ENCODE results near the gene FGFRL1.
A peak's percentile ranks its signal among the peaks of the same experiment; 100 is the strongest.

The FGFRL1 gene

DNA sequence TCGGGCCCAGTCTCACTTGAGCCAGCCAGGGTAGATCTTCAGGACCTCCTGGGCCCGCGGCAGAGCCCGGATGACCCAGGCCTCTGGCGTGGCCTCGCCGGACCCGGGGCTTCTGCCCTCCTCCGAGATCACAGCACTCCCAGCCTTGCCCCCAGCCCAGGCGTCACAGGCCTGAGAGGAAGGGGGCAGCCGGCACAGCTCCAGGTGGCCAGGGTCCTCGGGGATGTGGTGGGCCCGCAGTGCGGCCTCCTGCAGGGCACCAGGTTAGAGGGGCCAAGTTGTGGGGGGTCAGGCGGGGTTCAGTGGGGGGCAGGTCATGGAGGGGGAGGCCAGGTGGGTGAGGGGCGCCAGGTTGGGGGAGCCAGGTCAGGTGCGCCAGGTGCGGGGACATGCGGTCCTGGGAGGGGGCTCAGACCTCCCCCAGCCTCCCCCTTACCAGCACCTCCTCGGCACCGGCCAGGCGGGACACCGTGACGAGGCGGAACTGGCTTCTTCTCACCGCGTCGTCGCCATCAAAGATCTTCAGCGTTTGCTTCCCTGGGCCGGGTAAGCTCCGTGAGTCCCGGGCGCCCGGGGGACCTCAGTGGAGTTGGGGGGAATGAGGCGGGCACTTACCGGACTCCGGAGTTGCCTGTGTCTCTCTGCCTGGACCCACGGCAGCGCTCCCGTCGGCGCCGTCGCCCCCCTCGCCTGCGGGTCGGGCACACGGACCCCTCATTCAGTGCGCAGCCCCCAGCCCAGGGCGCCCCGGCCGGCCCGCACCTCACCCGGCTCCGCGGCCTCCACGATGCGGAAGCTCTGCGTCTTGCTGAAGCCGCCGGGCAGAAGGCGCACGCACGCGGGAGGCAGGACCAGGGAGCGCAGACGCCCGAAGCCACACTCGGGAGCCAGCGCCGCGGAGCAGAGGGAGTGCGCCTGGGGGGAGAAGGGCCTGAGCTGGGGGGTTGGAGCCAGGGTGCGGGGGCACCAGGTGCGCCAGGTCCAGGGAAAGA lies 44.0 kb upstream of the FGFRL1 start:
- Histone ChIP-seq H3K36me3 (ENCODE audit: control insufficient read depth, insufficient read depth, low read length) (peaks cover 5% of the 10 kb centered on the region; the same call in 1 of the 2 replicates), H3K9me3 (ENCODE audit: control insufficient read depth, insufficient read depth, low read length) (no peaks in the 10 kb centered on the region), H3K4me1 (ENCODE audit: control insufficient read depth, insufficient read depth, low read length) (peaks cover 3% of the 10 kb centered on the region), H3K27me3 (ENCODE audit: control insufficient read depth, insufficient read depth, low read length) (no peaks in the 10 kb centered on the region; the same call in 1 of the 2 replicates), H3K27ac (ENCODE audit: low read length) (no peak overlapping the region), H3K4me3 (ENCODE audit: low read length) (peak overlapping the region; percentile 9; the same call in 1 of the 2 replicates)
- no peak for DNase-seq (ENCODE audit: low read depth, low spot score)
- no CpG with 5 or more reads among the region's 76 CpGs for WGBS (ENCODE audit: insufficient coverage, insufficient read length)

DNA sequence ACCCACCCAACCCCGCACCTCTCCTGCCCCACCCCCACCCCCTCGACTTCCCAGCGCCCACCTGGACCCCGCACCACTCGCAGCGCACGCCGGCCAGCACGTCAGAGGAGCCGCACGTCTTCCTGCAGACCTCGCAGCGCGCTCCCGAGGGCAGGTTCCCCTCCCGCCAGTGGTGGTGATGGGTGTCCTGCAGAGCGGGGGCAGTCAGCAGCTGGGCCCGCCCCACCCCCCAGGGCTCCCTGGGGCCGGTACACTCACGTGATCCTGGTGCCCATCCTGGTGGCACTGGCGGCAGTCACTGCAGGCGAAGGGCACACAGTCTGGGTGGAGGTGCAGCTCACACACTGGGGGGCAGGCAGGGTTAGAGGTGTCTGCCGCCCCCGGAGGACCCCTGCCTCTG lies 43.2 kb upstream of the FGFRL1 start:
- H3K4me3 ChIP-seq (ENCODE audit: low read length) = no peak overlapping the region; the same call in 1 of the 2 replicates
- peaks cover 4% of the 10 kb centered on the region; the same call in 1 of the 2 replicates for H3K36me3 ChIP-seq (ENCODE audit: control insufficient read depth, insufficient read depth, low read length)
- no CpG with 5 or more reads among the region's 24 CpGs for WGBS (ENCODE audit: insufficient coverage, insufficient read length)
- no peak for DNase-seq (ENCODE audit: low read depth, low spot score)
- no peaks in the 10 kb centered on the region for H3K9me3 ChIP-seq (ENCODE audit: control insufficient read depth, insufficient read depth, low read length)
- no peak overlapping the region for H3K27ac ChIP-seq (ENCODE audit: low read length)
- H3K4me1 ChIP-seq (ENCODE audit: control insufficient read depth, insufficient read depth, low read length) = peaks cover 3% of the 10 kb centered on the region
- H3K27me3 ChIP-seq (ENCODE audit: control insufficient read depth, insufficient read depth, low read length) = no peaks in the 10 kb centered on the region; the same call in 1 of the 2 replicates

DNA sequence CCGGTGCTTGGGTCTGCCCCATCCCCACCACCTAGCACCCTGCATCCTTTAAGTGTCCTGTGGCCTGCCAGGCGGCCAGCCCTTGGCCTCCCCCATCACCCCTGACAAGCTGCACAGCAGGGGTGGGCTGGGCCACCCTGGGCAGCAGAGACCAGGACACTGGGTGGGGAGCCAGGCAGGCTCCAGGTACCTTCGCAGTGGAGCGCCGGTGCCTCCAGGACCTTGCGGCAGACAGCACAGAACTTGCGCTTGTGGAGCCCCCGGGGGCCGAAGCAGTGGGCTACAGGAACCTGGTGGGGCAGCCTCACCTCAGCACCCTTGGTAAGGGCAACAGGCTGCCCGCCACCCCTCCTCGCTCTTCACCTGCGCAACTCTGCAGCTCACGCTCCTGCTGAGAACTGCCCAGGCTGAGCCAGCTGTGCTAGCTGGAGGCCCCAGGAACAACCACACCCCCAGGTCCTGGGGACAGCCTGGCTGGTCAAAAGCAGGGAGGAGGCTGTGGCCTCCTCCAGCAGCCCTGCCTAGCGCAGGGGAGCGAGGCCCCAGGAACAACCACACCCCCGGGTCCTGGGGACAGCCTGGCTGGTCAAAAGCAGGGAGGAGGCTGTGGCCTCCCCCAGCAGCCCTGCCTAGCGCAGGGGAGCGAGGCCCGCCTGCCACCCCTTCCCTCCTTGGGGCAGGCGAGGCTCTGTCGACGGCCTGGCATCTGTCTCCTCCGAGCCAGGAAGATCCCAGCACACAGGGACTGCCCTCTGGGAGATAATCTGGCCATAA lies 42.6 kb upstream of the FGFRL1 start:
- H3K36me3 ChIP-seq (ENCODE audit: control insufficient read depth, insufficient read depth, low read length) = 0 out of 2 replicates have a peak, but pooled peaks cover 3% of the 10 kb centered on the region
- no peak overlapping the region for H3K4me3 ChIP-seq (ENCODE audit: low read length)
- H3K27ac ChIP-seq (ENCODE audit: low read length) = no peak overlapping the region
- no peaks in the 10 kb centered on the region; the same call in 1 of the 2 replicates for H3K27me3 ChIP-seq (ENCODE audit: control insufficient read depth, insufficient read depth, low read length)
- DNase-seq (ENCODE audit: low read depth, low spot score) = no peak
- H3K4me1 ChIP-seq (ENCODE audit: control insufficient read depth, insufficient read depth, low read length) = peaks cover 3% of the 10 kb centered on the region
- no CpG with 5 or more reads among the region's 23 CpGs for WGBS (ENCODE audit: insufficient coverage, insufficient read length)
- H3K9me3 ChIP-seq (ENCODE audit: control insufficient read depth, insufficient read depth, low read length) = no peaks in the 10 kb centered on the region

DNA sequence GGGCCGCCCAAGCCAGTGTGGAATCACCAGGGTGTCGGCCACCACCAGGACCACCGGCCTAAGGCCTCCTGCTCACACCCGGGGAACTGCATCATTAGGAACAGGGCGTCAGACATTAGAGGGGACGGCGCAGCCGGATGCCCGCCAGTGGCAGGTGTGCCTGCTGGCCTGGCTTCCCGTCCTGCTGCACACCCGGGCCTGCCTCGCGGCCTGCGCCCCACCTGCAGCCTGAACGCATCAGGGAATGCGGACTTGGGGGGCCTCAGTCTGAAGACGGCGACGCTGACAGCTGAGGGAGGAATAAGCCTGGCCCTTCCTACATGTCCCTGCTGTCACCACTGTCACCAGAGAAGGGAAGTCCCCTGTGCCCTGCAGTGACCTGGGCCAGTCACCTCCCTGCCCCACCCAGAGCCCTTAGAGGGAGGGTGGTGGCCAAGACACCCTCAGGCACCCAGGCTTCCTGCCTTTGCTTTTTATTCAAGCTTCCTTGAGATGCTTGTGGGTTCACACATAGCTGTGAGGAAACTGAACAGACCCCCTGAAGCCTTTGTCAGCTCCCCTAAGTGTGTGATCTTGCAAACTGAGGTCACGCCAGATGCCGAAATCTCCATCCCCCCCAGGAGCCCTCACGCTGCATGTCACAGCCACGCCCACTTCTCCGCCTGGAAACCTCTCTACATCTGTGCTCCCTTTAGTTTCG lies 41.2 kb upstream of the FGFRL1 start:
- WGBS (ENCODE audit: insufficient coverage, insufficient read length) = no CpG with 5 or more reads among the region's 25 CpGs
- H3K36me3 ChIP-seq (ENCODE audit: control insufficient read depth, insufficient read depth, low read length) = 0 out of 2 replicates have a peak, but pooled peaks cover 3% of the 10 kb centered on the region
- H3K27me3 ChIP-seq (ENCODE audit: control insufficient read depth, insufficient read depth, low read length) = no peaks in the 10 kb centered on the region; the same call in 1 of the 2 replicates
- H3K4me3 ChIP-seq (ENCODE audit: low read length) = no peak overlapping the region
- H3K9me3 ChIP-seq (ENCODE audit: control insufficient read depth, insufficient read depth, low read length) = no peaks in the 10 kb centered on the region
- H3K27ac ChIP-seq (ENCODE audit: low read length) = no peak overlapping the region
- no peak for DNase-seq (ENCODE audit: low read depth, low spot score)
- peaks cover 3% of the 10 kb centered on the region for H3K4me1 ChIP-seq (ENCODE audit: control insufficient read depth, insufficient read depth, low read length)

DNA sequence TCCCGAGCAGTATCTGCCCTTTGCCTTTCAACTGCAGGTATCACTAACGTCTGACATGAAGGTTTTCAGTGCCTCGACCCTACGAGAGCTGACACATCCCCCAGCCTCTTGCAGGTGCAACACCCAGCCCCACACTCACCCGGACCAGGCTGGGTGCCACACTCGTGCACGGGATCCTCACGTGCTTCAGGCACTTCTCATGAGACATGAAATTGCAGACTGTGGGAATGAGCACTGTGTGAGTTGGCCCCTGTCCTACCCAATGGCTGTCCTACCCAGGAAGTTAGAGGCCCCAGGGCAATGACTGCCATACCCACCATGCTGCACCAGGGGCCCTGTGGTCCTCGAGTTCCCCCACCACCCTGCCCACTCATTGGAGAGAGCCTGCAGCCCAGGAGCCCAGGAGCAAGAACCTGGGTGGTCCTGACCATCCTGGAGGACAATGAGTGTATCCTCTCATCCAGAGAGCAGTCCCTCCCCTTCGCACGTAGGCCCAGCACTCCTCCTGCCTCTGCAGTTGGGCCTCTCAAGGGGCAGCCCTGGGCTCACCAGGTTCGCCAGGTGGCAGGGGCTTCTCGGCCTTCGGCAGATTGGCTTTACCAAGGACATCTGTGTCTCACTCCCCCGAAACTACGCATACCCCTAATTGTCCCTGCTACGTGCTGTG lies 40.4 kb upstream of the FGFRL1 start:
- Histone ChIP-seq H3K9me3 (ENCODE audit: control insufficient read depth, insufficient read depth, low read length) (no peaks in the 10 kb centered on the region), H3K4me1 (ENCODE audit: control insufficient read depth, insufficient read depth, low read length) (peaks cover 3% of the 10 kb centered on the region), H3K4me3 (ENCODE audit: low read length) (no peak overlapping the region), H3K27me3 (ENCODE audit: control insufficient read depth, insufficient read depth, low read length) (no peaks in the 10 kb centered on the region; the same call in 1 of the 2 replicates), H3K27ac (ENCODE audit: low read length) (no peak overlapping the region), H3K36me3 (ENCODE audit: control insufficient read depth, insufficient read depth, low read length) (0 out of 2 replicates have a peak, but pooled peaks cover 3% of the 10 kb centered on the region)
- no CpG with 5 or more reads among the region's 17 CpGs for WGBS (ENCODE audit: insufficient coverage, insufficient read length)
- DNase-seq (ENCODE audit: low read depth, low spot score) = no peak

DNA sequence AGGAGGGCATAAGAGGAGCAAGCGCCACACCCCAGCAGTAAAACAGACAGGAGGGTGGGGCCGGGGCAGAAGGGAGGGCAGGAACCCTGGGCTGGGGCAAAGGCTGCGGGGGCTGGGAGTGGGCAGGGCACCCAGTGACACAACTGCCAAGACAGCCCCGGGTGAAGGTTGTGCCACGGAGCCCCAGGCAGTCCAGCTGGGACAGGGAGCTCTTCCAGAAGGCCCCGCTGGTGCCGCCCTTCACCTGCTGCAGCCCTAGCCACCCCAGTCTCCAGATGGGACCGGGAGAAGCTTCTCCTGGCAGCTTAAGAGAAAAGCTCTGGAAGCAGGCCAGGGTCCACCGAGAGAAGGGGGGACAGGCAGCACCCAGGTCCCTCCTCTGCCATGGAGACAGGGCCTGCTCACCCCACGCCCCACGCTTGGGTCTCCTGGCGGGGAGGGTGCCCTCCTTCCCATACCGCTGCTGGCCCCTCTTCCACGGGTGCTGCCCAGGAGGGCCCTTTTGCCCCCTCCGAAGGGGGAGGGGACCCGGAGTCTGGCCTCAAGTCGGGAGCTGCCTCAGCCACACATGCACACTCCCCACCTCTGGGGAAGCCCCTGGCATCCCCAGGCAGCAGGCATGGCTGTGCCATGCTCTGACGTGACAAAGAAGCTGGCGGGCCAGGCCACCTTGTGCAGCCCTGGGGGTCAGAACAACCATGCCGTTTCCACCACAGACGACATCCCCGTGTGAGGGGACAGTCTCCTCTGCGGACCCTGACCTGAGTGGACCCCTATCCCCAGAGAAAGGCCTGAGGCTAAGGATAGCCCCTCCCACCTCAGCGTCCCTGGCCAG lies 39.5 kb upstream of the FGFRL1 start:
- Histone ChIP-seq H3K9me3 (ENCODE audit: control insufficient read depth, insufficient read depth, low read length) (no peaks in the 10 kb centered on the region), H3K36me3 (ENCODE audit: control insufficient read depth, insufficient read depth, low read length) (0 out of 2 replicates have a peak, but pooled peaks cover 3% of the 10 kb centered on the region), H3K27ac (ENCODE audit: low read length) (no peak overlapping the region), H3K27me3 (ENCODE audit: control insufficient read depth, insufficient read depth, low read length) (no peaks in the 10 kb centered on the region; the same call in 1 of the 2 replicates), H3K4me3 (ENCODE audit: low read length) (no peak overlapping the region), H3K4me1 (ENCODE audit: control insufficient read depth, insufficient read depth, low read length) (peaks cover 3% of the 10 kb centered on the region)
- no peak for DNase-seq (ENCODE audit: low read depth, low spot score)
- WGBS (ENCODE audit: insufficient coverage, insufficient read length) = no CpG with 5 or more reads among the region's 24 CpGs

DNA sequence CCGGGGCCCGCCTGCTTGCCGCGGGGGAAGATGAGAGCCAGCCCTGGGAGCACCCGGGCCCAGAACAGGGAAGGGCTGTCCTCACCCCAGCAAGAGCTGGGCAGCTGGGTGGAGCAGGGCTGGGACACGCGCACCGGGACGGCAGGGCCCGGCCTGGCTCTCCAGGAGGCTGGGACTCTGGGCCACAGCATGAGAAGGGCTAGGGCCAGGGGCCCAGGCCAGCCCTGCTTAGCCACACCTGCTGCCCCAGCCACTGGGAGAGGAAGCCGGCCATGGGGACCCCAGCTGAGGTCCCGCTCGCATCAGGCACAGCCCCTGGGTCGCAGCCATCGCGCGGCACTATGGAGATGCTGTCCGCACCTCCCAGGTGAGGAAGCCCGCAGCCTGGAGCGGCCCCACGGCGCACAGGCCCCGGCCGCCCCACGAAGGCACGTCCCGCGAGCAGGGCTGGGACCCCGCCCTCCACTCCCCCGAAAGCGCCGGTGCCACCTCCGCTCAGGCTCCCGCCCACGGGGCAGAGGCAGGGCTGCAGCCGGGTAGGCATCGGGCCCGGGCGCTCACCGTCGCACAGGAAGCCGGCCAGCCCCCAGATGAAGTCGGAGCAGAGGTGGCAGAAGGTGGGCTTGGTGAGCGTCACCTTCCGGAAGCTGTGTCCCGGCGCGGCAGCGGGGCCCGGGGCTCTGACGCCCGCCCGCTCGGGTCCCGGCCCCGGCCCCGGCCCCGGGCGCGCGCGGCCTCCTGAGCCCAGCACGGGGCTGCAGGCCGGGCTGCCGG lies 38.6 kb upstream of the FGFRL1 start:
- no peaks in the 10 kb centered on the region for H3K9me3 ChIP-seq (ENCODE audit: control insufficient read depth, insufficient read depth, low read length)
- no CpG with 5 or more reads among the region's 65 CpGs for WGBS (ENCODE audit: insufficient coverage, insufficient read length)
- H3K36me3 ChIP-seq (ENCODE audit: control insufficient read depth, insufficient read depth, low read length) = 0 out of 2 replicates have a peak, but pooled peaks cover 3% of the 10 kb centered on the region
- no peak for DNase-seq (ENCODE audit: low read depth, low spot score)
- no peak overlapping the region for H3K27ac ChIP-seq (ENCODE audit: low read length)
- peaks cover 3% of the 10 kb centered on the region for H3K4me1 ChIP-seq (ENCODE audit: control insufficient read depth, insufficient read depth, low read length)
- H3K4me3 ChIP-seq (ENCODE audit: low read length) = peak overlapping the region; percentile 41; the same call in 1 of the 2 replicates
- H3K27me3 ChIP-seq (ENCODE audit: control insufficient read depth, insufficient read depth, low read length) = no peaks in the 10 kb centered on the region; the same call in 1 of the 2 replicates

DNA sequence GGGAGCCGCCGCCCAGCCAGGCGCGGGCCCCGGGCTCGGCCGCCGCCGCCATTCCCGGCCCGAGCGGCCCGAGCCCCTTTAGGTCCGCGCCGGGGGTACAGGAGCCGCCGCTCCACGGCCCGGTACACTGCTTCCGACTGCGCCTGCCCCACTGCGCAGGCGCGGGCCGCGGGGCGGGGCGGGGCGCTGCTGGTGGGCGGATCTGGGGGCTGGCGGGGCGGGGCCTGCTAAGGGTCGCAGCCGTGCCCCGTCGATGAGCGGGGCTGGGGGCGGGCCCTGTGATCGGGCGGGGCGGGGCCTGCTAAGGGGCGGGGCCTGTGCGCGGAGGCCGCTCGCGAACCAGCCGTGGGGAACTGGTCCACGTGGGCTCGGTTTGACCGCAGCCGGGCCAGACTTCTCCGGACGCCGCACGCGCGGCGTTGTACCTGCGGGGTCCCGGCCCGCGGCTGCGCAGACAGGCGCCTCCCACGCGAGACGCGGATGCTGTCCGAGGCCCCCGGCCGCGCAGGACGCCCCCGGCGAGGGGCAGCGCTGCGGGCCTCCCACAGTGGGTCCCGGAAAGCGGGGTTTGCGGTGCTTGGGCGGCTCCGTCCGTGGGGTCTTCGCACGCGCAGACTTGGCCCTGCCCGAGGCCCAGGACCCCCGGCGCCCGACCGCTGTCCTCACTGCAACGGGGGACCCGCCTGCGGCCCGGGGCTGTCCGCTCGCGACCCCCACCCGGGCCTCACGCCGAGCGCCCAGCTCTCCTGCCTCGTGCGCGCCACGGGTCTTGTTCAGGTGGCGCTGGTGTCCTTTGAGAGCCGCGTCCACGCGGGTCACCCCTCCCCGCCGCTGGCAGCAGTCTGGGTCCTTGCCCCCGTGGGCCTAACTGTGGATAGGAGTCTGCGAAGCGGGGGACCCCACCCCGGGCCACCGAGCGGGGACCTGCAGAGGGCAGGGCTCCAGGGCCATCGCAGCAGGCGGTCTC lies 37.7 kb upstream of the FGFRL1 start, which contains the start of gene DGKQ:
Gene DGKQ (minus strand): TSS at position 139 of the 967 bp plus-strand sequence. CDS start 87 bp downstream, at position 52.
- Histone ChIP-seq H3K27ac (ENCODE audit: low read length) (no peak within 1 kb of the TSS), H3K4me3 (ENCODE audit: low read length) (peak within 1 kb of the TSS; percentile 41), H3K4me1 (ENCODE audit: control insufficient read depth, insufficient read depth, low read length) (peaks cover 1% of the 10 kb centered on the region; the same call in 1 of the 2 replicates), H3K27me3 (ENCODE audit: control insufficient read depth, insufficient read depth, low read length) (no peaks in the 10 kb centered on the region; the same call in 1 of the 2 replicates), H3K36me3 (ENCODE audit: control insufficient read depth, insufficient read depth, low read length) (0 out of 2 replicates have a peak, but pooled peaks cover 3% of the 10 kb centered on the region), H3K9me3 (ENCODE audit: control insufficient read depth, insufficient read depth, low read length) (no peaks in the 10 kb centered on the region)
- WGBS (ENCODE audit: insufficient coverage, insufficient read length) = no CpG with 5 or more reads among the region's 123 CpGs
- no peak for DNase-seq (ENCODE audit: low read depth, low spot score)
